DMS153 treated with DMSO at 0.1 percent for 48 hours (cell line): ENCODE data around the gene ZBED4.
A peak's percentile ranks its signal among the peaks of the same experiment; 100 is the strongest.
"Not testable (repeated sequence)": the region's sequence is repeated elsewhere in the genome, so short reads cannot be mapped to it uniquely, and the experiment has no call there.

Experiments used
- DNase-seq: peaks from one replicate; lab custom pipeline; 2025; ENCODE audit not compliant: unreplicated experiment; lab: John Stamatoyannopoulos, UW

The ZBED4 gene, protein sequence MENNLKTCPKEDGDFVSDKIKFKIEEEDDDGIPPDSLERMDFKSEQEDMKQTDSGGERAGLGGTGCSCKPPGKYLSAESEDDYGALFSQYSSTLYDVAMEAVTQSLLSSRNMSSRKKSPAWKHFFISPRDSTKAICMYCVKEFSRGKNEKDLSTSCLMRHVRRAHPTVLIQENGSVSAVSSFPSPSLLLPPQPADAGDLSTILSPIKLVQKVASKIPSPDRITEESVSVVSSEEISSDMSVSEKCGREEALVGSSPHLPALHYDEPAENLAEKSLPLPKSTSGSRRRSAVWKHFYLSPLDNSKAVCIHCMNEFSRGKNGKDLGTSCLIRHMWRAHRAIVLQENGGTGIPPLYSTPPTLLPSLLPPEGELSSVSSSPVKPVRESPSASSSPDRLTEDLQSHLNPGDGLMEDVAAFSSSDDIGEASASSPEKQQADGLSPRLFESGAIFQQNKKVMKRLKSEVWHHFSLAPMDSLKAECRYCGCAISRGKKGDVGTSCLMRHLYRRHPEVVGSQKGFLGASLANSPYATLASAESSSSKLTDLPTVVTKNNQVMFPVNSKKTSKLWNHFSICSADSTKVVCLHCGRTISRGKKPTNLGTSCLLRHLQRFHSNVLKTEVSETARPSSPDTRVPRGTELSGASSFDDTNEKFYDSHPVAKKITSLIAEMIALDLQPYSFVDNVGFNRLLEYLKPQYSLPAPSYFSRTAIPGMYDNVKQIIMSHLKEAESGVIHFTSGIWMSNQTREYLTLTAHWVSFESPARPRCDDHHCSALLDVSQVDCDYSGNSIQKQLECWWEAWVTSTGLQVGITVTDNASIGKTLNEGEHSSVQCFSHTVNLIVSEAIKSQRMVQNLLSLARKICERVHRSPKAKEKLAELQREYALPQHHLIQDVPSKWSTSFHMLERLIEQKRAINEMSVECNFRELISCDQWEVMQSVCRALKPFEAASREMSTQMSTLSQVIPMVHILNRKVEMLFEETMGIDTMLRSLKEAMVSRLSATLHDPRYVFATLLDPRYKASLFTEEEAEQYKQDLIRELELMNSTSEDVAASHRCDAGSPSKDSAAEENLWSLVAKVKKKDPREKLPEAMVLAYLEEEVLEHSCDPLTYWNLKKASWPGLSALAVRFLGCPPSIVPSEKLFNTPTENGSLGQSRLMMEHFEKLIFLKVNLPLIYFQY

GRCh38 chr22:49852898-49853894, at the start of gene ZBED4:
Gene ZBED4 (plus strand): TSS chr22:49853844. CDS start chr22:49883663, 29,819 bp downstream.
- peak; percentile 90 for DNase-seq

DNA sequence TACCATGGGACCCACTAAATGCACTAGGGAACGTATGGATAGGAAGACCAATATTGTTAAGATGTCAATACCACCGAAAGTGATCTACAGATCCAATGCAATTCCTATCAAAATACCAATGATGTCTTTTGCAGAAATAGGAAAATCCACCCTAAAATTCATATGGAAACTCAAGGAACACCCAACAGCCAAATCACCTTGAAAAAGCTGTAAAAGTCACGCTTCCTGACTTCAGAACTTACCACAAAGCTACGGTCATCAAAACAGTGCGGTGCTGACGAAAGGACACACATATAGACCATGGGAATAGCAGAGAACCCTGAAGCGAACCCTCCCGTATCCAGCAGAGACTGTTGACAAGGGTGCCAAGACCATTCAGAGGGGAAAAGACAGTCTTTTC, 46.5 kb upstream of the ZBED4 start:
- no peak for DNase-seq

GRCh38 chr22:49807780-49808708, 45.6 kb upstream of the ZBED4 start:
- no peak for DNase-seq

GRCh38 chr22:49810363-49811019, 43.2 kb upstream of the ZBED4 start:
- DNase-seq = no peak

DNA sequence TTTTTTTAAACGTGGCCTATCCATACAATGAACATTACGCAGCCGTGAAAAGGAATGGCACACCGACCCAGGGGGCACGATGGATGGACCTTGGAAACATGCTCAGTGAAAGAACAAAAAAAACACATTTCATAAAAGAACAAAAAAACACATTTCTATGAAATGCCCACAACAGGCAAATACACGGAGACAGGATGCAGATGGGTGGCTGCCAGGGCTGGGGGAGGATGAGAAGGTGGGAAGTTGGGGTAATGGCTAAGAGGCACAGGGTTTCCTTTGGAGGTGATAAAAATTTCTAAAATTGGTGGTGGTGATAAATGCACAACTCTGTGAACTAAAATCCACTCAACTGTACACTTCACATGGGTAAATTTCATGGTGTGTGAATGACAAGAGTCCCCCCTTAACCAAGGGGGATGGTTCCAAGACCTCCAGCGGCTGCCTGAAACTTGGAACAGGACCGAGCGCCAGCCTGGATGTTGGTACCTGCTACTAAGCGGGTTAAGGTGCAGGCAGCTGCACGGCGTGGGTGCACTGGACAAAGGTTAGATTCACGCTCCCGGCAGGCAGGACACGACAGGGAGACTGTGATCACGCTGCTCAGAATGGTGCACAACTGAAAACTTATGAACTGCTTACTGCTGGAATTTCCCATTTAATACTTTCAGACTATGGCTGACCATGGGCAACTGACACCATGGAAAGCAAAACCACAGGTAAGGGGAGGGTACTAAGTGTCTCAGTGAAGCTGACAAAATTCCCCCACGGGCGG, 42.4 kb upstream of the ZBED4 start:
- DNase-seq = no peak

GRCh38 chr22:49812838-49813237, 40.8 kb upstream of the ZBED4 start:
- DNase-seq = no peak

- DNase-seq = no peak
Measured at GRCh38 chr22:49814164-49814686, 39.4 kb upstream of the ZBED4 start.

GRCh38 chr22:49814856-49815255, 38.8 kb upstream of the ZBED4 start:
- no peak for DNase-seq

- no peak for DNase-seq
Measured at GRCh38 chr22:49815641-49816091, 38.0 kb upstream of the ZBED4 start.

GRCh38 chr22:49817359-49817758, 36.3 kb upstream of the ZBED4 start:
- no peak for DNase-seq

- DNase-seq = no peak
Measured at GRCh38 chr22:49820984-49821383, 32.7 kb upstream of the ZBED4 start.

DNA sequence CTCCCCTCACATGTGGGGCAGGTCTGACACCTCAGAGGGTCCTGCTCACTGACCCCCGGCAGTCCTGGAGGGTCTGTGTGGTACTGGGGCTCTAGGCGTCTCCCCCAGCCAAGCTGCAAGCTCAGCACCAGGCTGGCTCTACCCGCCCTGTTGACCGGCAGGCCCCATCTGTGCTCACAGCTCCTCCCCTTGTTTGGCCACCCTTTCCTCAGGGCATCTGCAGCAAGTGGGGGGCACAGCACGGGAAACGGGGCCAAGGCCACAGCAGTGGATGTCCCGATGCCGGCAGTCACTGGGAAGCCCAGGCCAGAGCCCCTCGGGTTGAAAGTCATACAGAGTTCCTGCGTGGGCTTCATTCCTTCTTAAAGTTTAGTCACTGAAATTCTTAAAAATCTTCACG, 31.9 kb upstream of the ZBED4 start:
- not testable (repeated sequence) for DNase-seq

DNA sequence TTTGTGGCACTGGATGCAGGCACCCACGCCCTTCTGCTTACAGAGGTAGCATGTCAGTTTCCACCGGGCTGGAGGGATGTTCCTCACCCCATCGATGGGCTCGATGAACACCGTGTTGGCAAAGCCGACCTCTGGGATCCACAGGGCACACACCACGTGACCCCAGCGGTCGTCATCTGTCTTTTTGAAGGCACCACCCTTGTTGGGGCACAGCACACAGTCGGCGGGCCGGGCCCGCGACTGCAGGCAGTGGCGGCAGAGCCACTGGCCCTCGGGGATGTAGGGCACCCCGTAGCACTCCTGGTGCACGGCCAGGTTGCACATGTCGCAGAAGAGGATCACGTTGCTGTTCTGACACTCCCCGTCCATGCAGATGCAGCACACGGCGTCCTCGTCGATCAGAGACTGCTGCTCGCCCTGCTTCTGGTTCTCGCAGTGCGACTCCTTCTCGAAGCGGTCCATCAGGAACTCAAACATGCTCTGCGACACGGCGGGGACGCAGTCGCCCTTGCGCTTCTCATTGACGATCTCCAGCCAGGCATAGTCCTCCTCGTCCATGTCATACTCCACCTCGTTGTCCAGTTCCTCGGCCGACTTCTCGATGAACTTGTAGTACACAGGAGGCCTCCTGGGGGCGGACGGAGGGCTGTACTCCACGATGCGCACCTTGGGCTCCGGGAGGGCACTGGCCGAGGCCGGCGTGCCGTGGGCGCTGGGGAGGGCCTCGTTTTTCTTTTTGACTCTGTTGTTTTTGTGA, 30.2 kb upstream of the ZBED4 start:
- DNase-seq = no peak

- no peak for DNase-seq
Measured at GRCh38 chr22:49824185-49824925, 29.3 kb upstream of the ZBED4 start.

- DNase-seq = no peak
Measured at GRCh38 chr22:49824936-49825335, 28.7 kb upstream of the ZBED4 start.

DNA sequence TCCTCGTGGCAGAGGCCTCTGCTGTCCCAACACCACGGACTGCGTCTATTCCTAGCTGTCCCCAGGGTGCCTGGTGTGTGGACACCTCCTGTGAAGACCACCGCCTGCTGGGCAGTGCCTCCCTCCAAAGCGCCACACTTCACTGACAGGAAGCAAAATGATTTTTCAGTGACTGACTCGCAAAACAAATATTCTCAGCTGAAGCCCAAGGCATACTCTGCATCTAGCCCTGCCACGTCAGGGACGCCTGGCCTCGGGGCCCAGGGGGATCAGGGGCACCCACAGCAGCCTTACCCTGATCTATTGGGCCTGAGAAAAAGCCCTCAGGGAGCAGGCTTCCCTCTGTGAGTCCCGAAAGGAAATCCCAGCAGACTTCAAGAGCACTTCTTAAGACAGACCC, 28.2 kb upstream of the ZBED4 start:
- no peak for DNase-seq
